Heart left ventricle (tissue), 16 donors: ENCODE measurements around the gene PAX5. TPM values are rescaled to one million over a fixed set of nuclear protein-coding genes. Genes with fewer than 3 reads are reported as not detected.

Experiments
- ATAC-seq, 4 donors: fragments of 200-7000 bp; cut with Tn5 transposase; one replicate each; pipeline ENCODE4 v1.9.1; 2020 to 2022; ENCODE audit warnings: moderate library complexity in 4 of 4, mild to moderate bottlenecking in 3 of 4, moderate number of reproducible peaks in 1 of 4
- DNase-seq, 5 donors: peaks; one replicate each; pipeline ENCODE4 v3.0.0-alpha.2; 2020
- H3K27ac ChIP-seq, 12 donors: fragments of 200-600 bp; sonication (generic) in 4 of 12; one replicate each; pipeline versions ENCODE4 v1.5.0 to v1.8.0; 2016 to 2022; ENCODE audit warnings: mild to moderate bottlenecking in 2 of 12
- H3K27me3 ChIP-seq, 9 donors: fragments of 200-600 bp; sonication (generic) in 2 of 9; one replicate each; pipeline versions ENCODE4 v1.5.1 to v1.8.0; 2016 to 2022; ENCODE audit warnings: mild to moderate bottlenecking in 3 of 9
- H3K36me3 ChIP-seq, 9 donors: fragments of 200-600 bp; sonication (generic) in 2 of 9; one replicate each; pipeline versions ENCODE4 v1.5.0 to v1.8.0; 2018 to 2022; ENCODE audit warnings: mild to moderate bottlenecking in 2 of 9
- H3K4me1 ChIP-seq, 12 donors: fragments of 200-600 bp; sonication (generic) in 4 of 12; one replicate each; pipeline versions ENCODE4 v1.5.0 to v1.8.0; 2016 to 2022; ENCODE audit warnings: mild to moderate bottlenecking in 3 of 12
- H3K4me3 ChIP-seq, 12 donors: fragments of 200-600 bp; sonication (generic) in 4 of 12; one replicate each; pipeline versions ENCODE4 v1.5.0 to v1.8.0; 2017 to 2022; ENCODE audit warnings: mild to moderate bottlenecking in 9 of 12, moderate library complexity in 4 of 12
- H3K9me3 ChIP-seq, 12 donors: fragments of 200-600 bp; sonication (generic) in 4 of 12; one replicate each; pipeline versions ENCODE4 v1.5.0 to v1.8.0; 2016 to 2022; ENCODE audit warnings: mild to moderate bottlenecking in 1 of 12
- CTCF ChIP-seq, 12 donors: fragments of 200-600 bp; sonication (generic) in 4 of 12; IDR thresholded peaks; one replicate each; pipeline versions ENCODE4 v1.5.0 to v1.8.0; 2018 to 2022; ENCODE audit warnings: antibody characterized with exemption in 12 of 12, mild to moderate bottlenecking in 5 of 12
- POLR2A ChIP-seq, 2 donors: fragments of 450-650 bp; IDR thresholded peaks; one replicate each; pipeline ENCODE4 v1.6.1; 2017; ENCODE audit warnings: antibody characterized with exemption in 2 of 2, mild to moderate bottlenecking in 2 of 2, moderate library complexity in 2 of 2
- WGBS, 4 donors: extraction: QIAGEN DNeasy Blood & Tissue Kit in 2 of 4; methylation state at CpG; one replicate each; pipeline versions ENCODE4 v1.1.5 to v1.1.7; 2013 to 2018; 5-methylcytosine and 5-hydroxymethylcytosine counted together
- intact Hi-C, 10 donors: fragments of 100-400 bp; cut with DNase I; formaldehyde crosslinking; loops; one replicate each; pipeline versions ENCODE4 v1.11.1 to v1.14.2; 2022
- polyA plus RNA-seq, 2 donors: library from polyadenylated mRNA; stranded (reverse); fragments of 200-250 nt; gene quantifications; one replicate each; pipeline ENCODE4 v1.2.3, GENCODE V29; 2013
- total RNA-seq, 9 donors: library from RNA; depleted of rRNA in 2 of 9; stranded (reverse); fragments of >200 nt in 2 of 9; fragmentation: NEBNext Ultra II Directional in 3 of 9; extraction: Animal tissue kit (Norgen Biotek cat#: 25700) in 3 of 9; gene quantifications; one replicate each; pipeline versions ENCODE4 v1.1.0 to v1.2.4, GENCODE V29; 2016 to 2023
- donor health status: ischemic (EF 13 %, LVEDD 7.1; RV severe dilation, severe dysfunction).
- donor health status: healthy with polysubstance abuse.
- donor health status: DM: no; HTN: yes; CAD: no.
- donor health status: DM: no; HTN: no; CAD: no.
- donor health status: ischemic (EF 25% LVEDD 6.9; RV normal size, moderate dysfunction).
- donor health status: ischemic (EF 25% LVEDD 5.7; RV mildly dilated, moderate dysfunction).
- donor health status: healthy.
- donor health status: DM: yes; HTN: yes; CAD: no.
- donor health status: ischemic (EF 35%, LVEDD 5.7; RV mildly dilated, moderate dysfunction).
- donor health status: nonischemic (EF 11% LVEDD 7.7; RV severe dilation, severe dysfunction).
- donor health status: DM: yes; HTN: yes; CAD: no.
- donor health status: PGD.
- donor health status: ischemic (EF 29% LVEDD 5.4; RV normal size, mild dysfunction).
- donor health status: nonischemic (EF 23%, LVEDD 6.1; RV moderate dilation, normal function).

The PAX5 gene
- total and polyA plus RNA-seq, 11 donors, result 0.01 to 0.37 (median 0.08) TPM; not detected in 7

DNA sequence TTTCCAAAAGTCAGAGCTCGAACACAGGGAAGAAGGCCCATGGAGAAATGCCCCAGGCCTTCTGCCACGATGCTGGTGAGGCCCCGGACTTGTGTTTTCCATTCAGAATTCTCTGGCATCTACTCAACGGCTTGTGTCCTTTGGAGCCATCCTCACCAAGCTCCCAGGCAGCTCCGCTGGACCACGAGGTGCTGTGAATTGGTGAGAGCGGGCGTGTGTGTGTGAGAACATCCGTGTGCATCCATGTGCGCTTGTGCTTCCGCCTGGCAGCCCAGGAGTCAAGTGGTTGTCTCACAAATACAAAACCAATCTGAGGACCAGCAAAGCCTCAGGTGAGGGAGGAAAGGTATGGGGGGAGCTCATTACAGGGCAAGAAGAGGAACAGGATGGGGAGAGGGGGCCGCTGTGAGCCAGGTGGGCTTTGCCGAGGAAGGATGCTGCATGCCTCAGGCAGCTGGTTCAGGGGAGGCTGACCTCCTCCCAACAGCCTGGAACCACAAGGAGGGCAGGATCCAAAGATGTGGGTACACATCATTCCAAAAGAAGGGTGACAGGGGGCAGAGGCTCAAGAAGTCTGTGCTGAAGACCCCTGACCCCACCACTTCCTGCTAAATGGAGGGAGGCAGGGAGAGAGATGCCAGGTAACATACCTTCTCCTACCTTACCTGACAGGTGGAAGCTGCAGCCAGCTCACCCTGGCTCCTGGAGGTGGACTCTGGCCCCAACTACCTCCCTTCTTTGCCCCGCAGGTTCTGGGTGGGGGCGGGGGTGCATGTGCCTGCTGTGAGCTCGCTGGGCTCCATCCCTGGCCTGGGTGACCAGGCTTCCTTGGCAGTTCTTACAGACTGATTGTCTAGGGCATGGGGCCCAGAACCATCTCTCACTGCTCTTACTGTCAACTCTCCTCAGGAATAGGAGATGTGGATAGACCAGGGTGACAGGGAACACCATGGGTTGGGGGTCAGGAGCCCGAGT lies 196.3 kb downstream of the PAX5 start:
- intact Hi-C loops, result no loop called here
- 84 to 86% (median 85%) methylated on average over 17 of the region's 17 CpGs for WGBS, 4 donors

GRCh38 chr9:36836486-36836885 lies 197.6 kb downstream of the PAX5 start:
- TF ChIP-seq CTCF (IDR thresholded peaks at IDR 0.05), result no peak
- TF ChIP-seq POLR2A (IDR thresholded peaks at IDR 0.05), result no peak
- ATAC-seq (no peak), DNase-seq (no peak)
- no peak overlapping the region for H3K27ac ChIP-seq
- intact Hi-C loops, result no loop called here
- no peak overlapping the region for H3K4me3 ChIP-seq
- H3K4me1 ChIP-seq, result no peaks in the 10 kb centered on the region
- no peaks in the 10 kb centered on the region for H3K9me3 ChIP-seq
- H3K27me3 ChIP-seq, result peaks cover 0 to 2% (median 0%) of the 10 kb centered on the region in 9 donors
- no peaks in the 10 kb centered on the region for H3K36me3 ChIP-seq
- 70 to 80% (median 78%) methylated on average over 6 to 7 of the region's 7 CpGs for WGBS, 4 donors

More for the DNA sequence above, 196.3 kb downstream of the PAX5 start:
- TF ChIP-seq CTCF (IDR thresholded peaks at IDR 0.05) (no peak), POLR2A (IDR thresholded peaks at IDR 0.05) (no peak)
- no peak overlapping the region for H3K4me3 ChIP-seq
- peaks cover 0 to 5% (median 0%) of the 10 kb centered on the region in 9 donors for H3K27me3 ChIP-seq
- H3K36me3 ChIP-seq, result no peaks in the 10 kb centered on the region
- DNase-seq (no peak), ATAC-seq (no peak)
- H3K27ac ChIP-seq, result no peak overlapping the region
- no peaks in the 10 kb centered on the region for H3K4me1 ChIP-seq
- H3K9me3 ChIP-seq, result no peaks in the 10 kb centered on the region

GRCh38 chr9:36835271-36835996 lies 198.6 kb downstream of the PAX5 start:
- DNase-seq, result no peak
- peaks cover 0 to 11% (median 0%) of the 10 kb centered on the region in 9 donors for H3K27me3 ChIP-seq
- H3K27ac ChIP-seq, result no peak overlapping the region
- TF ChIP-seq POLR2A (IDR thresholded peaks at IDR 0.05) (no peak), CTCF (IDR thresholded peaks at IDR 0.05) (no peak)
- no peak overlapping the region for H3K4me3 ChIP-seq
- intact Hi-C loops, result no loop called here
- no peak for ATAC-seq
- H3K4me1 ChIP-seq, result no peaks in the 10 kb centered on the region
- H3K9me3 ChIP-seq, result no peaks in the 10 kb centered on the region
- WGBS, 4 donors, result 66 to 70% (median 68%) methylated on average over 18 of the region's 18 CpGs
- H3K36me3 ChIP-seq, result no peaks in the 10 kb centered on the region

- no peaks in the 10 kb centered on the region for H3K4me1 ChIP-seq
- no peaks in the 10 kb centered on the region for H3K36me3 ChIP-seq
- H3K9me3 ChIP-seq, result no peaks in the 10 kb centered on the region
- peak in 1 of 5 donors; percentile 21 for DNase-seq
- ATAC-seq, result no peak
- intact Hi-C loops, result no loop called here
- WGBS, 4 donors, result 69 to 83% (median 74%) methylated on average over 6 to 9 of the region's 9 CpGs
- TF ChIP-seq CTCF (IDR thresholded peaks at IDR 0.05) (no peak), POLR2A (IDR thresholded peaks at IDR 0.05) (no peak)
- no peak overlapping the region for H3K4me3 ChIP-seq
- no peak overlapping the region for H3K27ac ChIP-seq
- peaks cover 0 to 17% (median 0%) of the 10 kb centered on the region in 9 donors for H3K27me3 ChIP-seq
Measured at GRCh38 chr9:36834736-36835135, 199.3 kb downstream of the PAX5 start.
